ENCODE measurements around the gene SPEF1.

Gene SPEF1

DNA sequence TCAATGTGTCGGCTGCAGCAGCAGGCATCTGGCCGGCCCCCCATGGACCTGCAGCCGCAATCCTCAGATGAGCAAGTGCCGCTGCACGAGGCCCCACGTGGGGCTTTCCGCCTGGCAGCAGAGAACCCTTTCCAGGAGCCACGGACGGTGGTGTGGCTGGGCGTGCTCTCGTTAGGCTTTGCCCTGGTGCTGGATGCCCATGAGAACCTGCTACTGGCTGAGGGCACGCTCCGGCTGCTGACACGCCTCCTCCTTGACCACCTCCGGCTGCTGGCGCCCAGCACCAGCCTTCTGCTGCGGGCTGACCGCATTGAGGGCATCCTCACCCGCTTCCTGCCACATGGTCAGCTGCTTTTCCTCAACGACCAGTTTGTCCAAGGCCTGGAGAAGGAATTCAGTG lies 42.6 kb upstream of the SPEF1 start:
- Histone ChIP-seq H3K27ac (ENCODE audit: poor library complexity, severe bottlenecking) (no peak overlapping the region), H3K27me3 (ENCODE audit: insufficient read depth, poor library complexity, severe bottlenecking) (no peaks in the 10 kb centered on the region), H3K4me3 (ENCODE audit: severe bottlenecking) (no peak overlapping the region), H3K9me3 (ENCODE audit: severe bottlenecking) (no peaks in the 10 kb centered on the region), H3K36me3 (ENCODE audit: low read depth) (peaks cover 12% of the 10 kb centered on the region), H3K4me1 (ENCODE audit: insufficient read depth, poor library complexity, severe bottlenecking) (peaks cover 8% of the 10 kb centered on the region)
- ATAC-seq (ENCODE audit: low read depth) (no peak), DNase-seq (ENCODE audit: low spot score) (no peak)
- TF ChIP-seq, protein P1, sequence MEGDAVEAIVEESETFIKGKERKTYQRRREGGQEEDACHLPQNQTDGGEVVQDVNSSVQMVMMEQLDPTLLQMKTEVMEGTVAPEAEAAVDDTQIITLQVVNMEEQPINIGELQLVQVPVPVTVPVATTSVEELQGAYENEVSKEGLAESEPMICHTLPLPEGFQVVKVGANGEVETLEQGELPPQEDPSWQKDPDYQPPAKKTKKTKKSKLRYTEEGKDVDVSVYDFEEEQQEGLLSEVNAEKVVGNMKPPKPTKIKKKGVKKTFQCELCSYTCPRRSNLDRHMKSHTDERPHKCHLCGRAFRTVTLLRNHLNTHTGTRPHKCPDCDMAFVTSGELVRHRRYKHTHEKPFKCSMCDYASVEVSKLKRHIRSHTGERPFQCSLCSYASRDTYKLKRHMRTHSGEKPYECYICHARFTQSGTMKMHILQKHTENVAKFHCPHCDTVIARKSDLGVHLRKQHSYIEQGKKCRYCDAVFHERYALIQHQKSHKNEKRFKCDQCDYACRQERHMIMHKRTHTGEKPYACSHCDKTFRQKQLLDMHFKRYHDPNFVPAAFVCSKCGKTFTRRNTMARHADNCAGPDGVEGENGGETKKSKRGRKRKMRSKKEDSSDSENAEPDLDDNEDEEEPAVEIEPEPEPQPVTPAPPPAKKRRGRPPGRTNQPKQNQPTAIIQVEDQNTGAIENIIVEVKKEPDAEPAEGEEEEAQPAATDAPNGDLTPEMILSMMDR (IDR thresholded peaks at IDR 0.05; ENCODE audit: poor library complexity, severe bottlenecking) = no peak

DNA sequence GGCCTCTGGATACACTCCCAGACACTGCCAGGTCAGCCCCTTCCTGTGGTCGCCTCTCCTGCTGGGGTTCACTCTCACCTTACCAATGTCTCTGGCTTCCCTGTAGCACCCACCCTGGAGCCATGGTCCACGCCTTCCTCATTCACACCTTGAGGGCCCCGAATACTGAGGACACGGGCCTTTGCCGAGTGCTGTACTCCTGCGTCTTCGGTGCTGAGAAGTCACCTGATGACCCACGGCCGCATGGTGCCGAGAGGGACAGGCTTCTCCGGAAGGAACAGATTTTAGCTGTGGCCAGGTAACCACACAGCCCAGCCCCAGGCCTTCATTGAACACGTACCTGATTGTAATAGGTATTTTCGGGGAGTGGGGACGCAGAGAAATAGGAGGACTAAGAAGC lies 40.7 kb upstream of the SPEF1 start:
- Histone ChIP-seq H3K9me3 (ENCODE audit: severe bottlenecking) (no peaks in the 10 kb centered on the region), H3K4me1 (ENCODE audit: insufficient read depth, poor library complexity, severe bottlenecking) (peaks cover 8% of the 10 kb centered on the region), H3K4me3 (ENCODE audit: severe bottlenecking) (no peak overlapping the region), H3K27ac (ENCODE audit: poor library complexity, severe bottlenecking) (no peak overlapping the region), H3K36me3 (ENCODE audit: low read depth) (peaks cover 12% of the 10 kb centered on the region), H3K27me3 (ENCODE audit: insufficient read depth, poor library complexity, severe bottlenecking) (no peaks in the 10 kb centered on the region)
- TF ChIP-seq, protein P1 (IDR thresholded peaks at IDR 0.05; ENCODE audit: poor library complexity, severe bottlenecking) = no peak
- DNase-seq (ENCODE audit: low spot score) (no peak), ATAC-seq (ENCODE audit: low read depth) (no peak)

DNA sequence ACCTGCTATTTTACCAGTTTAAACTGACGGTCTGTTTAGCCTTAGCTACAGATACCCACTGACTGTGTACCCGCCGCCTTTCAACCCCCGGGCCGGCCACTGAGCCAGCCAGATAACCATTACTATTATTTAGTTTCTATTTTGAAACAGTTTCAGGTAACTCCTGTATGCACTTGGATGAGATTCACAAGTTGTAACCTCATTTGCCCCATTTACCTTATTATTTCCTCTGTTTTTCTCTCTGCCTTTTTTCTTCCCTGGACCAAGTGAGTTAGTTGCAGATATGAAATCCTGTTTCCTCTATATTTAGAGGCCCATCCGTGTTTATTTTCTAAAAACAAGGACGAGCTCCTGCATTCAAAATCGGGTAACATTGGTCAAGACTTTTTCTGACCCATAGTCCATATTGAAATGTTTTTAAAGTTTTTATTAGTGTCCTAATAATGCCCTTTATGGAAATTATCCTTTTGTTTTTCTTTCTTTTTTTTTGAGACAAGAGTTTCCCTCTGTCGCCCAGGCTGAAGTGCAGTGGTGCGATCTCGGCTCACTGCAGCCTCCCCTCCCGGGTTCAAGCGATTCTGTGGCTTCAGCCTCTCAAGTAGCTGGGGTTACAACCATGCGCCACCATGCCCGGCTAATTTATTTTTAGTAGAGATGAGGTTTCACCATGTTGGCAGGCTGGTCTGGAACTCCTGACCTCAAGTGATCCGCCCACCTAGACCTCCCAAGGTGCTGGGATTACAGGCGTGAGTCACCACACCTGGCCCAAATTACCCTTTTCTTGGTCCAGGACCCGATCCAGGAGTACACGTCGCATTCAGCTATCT lies 39.9 kb upstream of the SPEF1 start:
- ATAC-seq (ENCODE audit: low read depth) (no peak), DNase-seq (ENCODE audit: low spot score) (no peak)
- peak overlapping the region; percentile 72 for H3K27ac ChIP-seq (ENCODE audit: poor library complexity, severe bottlenecking)
- peaks cover 8% of the 10 kb centered on the region for H3K4me1 ChIP-seq (ENCODE audit: insufficient read depth, poor library complexity, severe bottlenecking)
- TF ChIP-seq, protein P1 (IDR thresholded peaks at IDR 0.05; ENCODE audit: poor library complexity, severe bottlenecking) = no peak
- H3K36me3 ChIP-seq (ENCODE audit: low read depth) = peaks cover 12% of the 10 kb centered on the region
- no peaks in the 10 kb centered on the region for H3K9me3 ChIP-seq (ENCODE audit: severe bottlenecking)
- H3K27me3 ChIP-seq (ENCODE audit: insufficient read depth, poor library complexity, severe bottlenecking) = no peaks in the 10 kb centered on the region
- H3K4me3 ChIP-seq (ENCODE audit: severe bottlenecking) = peak overlapping the region; percentile 76

DNA sequence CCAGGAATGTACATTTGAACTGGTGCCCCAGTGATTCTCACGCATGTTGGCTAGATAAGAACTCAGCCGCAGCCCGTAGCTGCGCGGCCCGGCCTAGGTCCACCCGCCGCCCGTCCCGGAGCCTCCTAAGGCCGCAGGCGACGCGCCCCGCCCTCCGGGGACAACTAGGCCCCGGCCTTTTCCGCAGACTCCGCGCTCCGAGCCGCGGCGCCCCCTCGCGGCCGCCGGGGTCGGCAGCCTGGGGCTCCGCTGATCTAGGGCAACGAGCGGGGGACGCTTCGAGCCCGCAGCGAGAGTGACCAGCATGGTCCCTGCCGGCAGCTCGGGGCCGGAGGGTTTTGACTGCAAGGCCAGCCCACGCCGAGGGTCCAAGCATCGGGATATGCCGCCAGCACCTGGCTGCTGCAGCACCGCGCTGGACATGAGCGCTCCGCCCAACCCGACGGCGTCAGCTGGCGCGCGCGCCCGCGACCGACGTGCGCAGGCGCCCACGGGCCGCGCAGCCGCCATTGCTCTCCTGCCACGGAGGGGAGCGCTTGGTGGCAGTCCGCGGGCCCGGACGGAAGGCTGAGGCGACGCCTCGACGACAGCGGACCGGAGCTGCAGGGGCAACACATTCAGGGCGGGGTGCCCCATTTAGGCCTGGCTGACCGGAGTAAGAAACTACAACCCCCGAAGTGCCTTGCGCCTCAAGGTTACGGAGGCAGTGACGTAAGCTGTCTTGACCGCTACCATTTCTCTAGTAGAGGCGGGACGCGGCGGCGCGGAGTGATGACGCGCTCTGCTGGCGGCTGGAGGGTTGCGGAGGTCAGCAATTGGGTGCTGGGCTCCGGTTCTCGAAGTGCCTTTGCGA lies 39.0 kb upstream of the SPEF1 start, which contains the start of gene AP5S1:
Gene AP5S1, plus strand, starts transcription at position 500 of the 853 bp plus-strand sequence. CDS start 1,571 bp downstream, outside the sequence.
- Histone ChIP-seq H3K27ac (ENCODE audit: poor library complexity, severe bottlenecking) (peak within 1 kb of the TSS; percentile 72), H3K9me3 (ENCODE audit: severe bottlenecking) (no peaks in the 10 kb centered on the region), H3K4me1 (ENCODE audit: insufficient read depth, poor library complexity, severe bottlenecking) (peaks cover 8% of the 10 kb centered on the region), H3K36me3 (ENCODE audit: low read depth) (peaks cover 12% of the 10 kb centered on the region), H3K4me3 (ENCODE audit: severe bottlenecking) (peak within 1 kb of the TSS; percentile 76), H3K27me3 (ENCODE audit: insufficient read depth, poor library complexity, severe bottlenecking) (no peaks in the 10 kb centered on the region)
- ATAC-seq (ENCODE audit: low read depth) (peak; percentile 70), DNase-seq (ENCODE audit: low spot score) (peak; percentile 96)
- TF ChIP-seq, protein P1 (IDR thresholded peaks at IDR 0.05; ENCODE audit: poor library complexity, severe bottlenecking) = peak; percentile 99
